ENCODE measurements around the gene RNASE8. TPM values are rescaled to one million over a fixed set of nuclear protein-coding genes. Genes with fewer than 3 reads are reported as not detected.

The RNASE8 gene
- total and polyA plus RNA-seq, 4 experiments from 2014 or later, result not detected

- Histone ChIP-seq H3K9me3 (ENCODE audit: control insufficient read depth in 1 of 2, low read length in 2 of 2) (no peaks in the 10 kb centered on the region), H3K27ac (ENCODE audit: low read depth, low read length) (no peak overlapping the region), H3K36me3 (ENCODE audit: insufficient read depth, low read length) (no peaks in the 10 kb centered on the region), H3K4me3 (ENCODE audit: low read length in 2 of 2) (no peak overlapping the region), H3K4me1 (ENCODE audit: insufficient read depth, low read length) (peaks cover 18% of the 10 kb centered on the region), H3K27me3 (ENCODE audit: insufficient read depth, low read length) (no peaks in the 10 kb centered on the region)
- H3K27me3 Mint-ChIP-seq, result no peaks in the 10 kb centered on the region
- H3K4me1 Mint-ChIP-seq, result peaks cover 11 to 43% (median 21%) of the 10 kb centered on the region in 4 donors
- DNase-seq, result no peak
- intact Hi-C loops (cut with micrococcal nuclease), result loop anchor here (2.0 kb wide), 1 partner anchor 69 kb away; the partner anchor contains the start of gene NDRG2
- no peak overlapping the region for H3K4me3 Mint-ChIP-seq
- POLR2A ChIA-PET (ENCODE audit: partially characterized antibody), result interaction anchor here (2.9 to 5.3 kb wide), 2 partner anchors 10 to 79 kb away, joined by 16 to 82 read pairs; no protein-coding TSS in a partner anchor
- CTCF ChIA-PET (ENCODE audit: partially characterized antibody), result interaction anchor here (0.8 to 7.3 kb wide), 12 partner anchors 10 to 78 kb away, joined by 3 to 296 read pairs (median 12); partner anchors contain the start of genes ARHGEF40 and TMEM253
- peak overlapping the region in 4 of 7 donors; percentile 53 to 87 (median 60) for H3K27ac Mint-ChIP-seq
- H3K36me3 Mint-ChIP-seq, result peaks cover 0 to 6% of the 10 kb centered on the region in 2 donors
- no peaks in the 10 kb centered on the region for H3K9me3 Mint-ChIP-seq
These were observed 36.4 kb downstream of the RNASE8 start for GRCh38 chr14:21093769-21094681.

- H3K4me3 ChIP-seq (ENCODE audit: low read length in 2 of 2), result no peak overlapping the region
- intact Hi-C loops (cut with micrococcal nuclease), result loop anchor here (5.0 kb wide), 1 partner anchor 413 kb away; the partner anchor contains the start of gene RNASE4
- no peak overlapping the region for H3K27ac ChIP-seq (ENCODE audit: low read depth, low read length)
- peaks cover 24% of the 10 kb centered on the region for H3K4me1 ChIP-seq (ENCODE audit: insufficient read depth, low read length)
- H3K4me1 Mint-ChIP-seq, result peaks cover 13 to 46% (median 25%) of the 10 kb centered on the region in 4 donors
- H3K4me3 Mint-ChIP-seq, result peak overlapping the region in 2 of 8 donors; percentile 6 to 67
- peak overlapping the region; percentile 51 to 95 (median 88) for H3K27ac Mint-ChIP-seq
- no peaks in the 10 kb centered on the region for H3K9me3 ChIP-seq (ENCODE audit: control insufficient read depth in 1 of 2, low read length in 2 of 2)
- DNase-seq, result no peak
- no peaks in the 10 kb centered on the region for H3K27me3 Mint-ChIP-seq
- CTCF ChIA-PET (ENCODE audit: partially characterized antibody), result interaction anchor here (1.1 to 7.3 kb wide), 6 partner anchors 10 to 125 kb away, joined by 3 to 296 read pairs (median 62); partner anchors contain the start of gene TMEM253
- H3K27me3 ChIP-seq (ENCODE audit: insufficient read depth, low read length), result no peaks in the 10 kb centered on the region
- POLR2A ChIA-PET (ENCODE audit: partially characterized antibody), result interaction anchor here (0.6 to 5.3 kb wide), 5 partner anchors 9 to 165 kb away, joined by 3 to 82 read pairs (median 3); no protein-coding TSS in a partner anchor
- H3K36me3 Mint-ChIP-seq, result peaks cover 0 to 6% of the 10 kb centered on the region in 2 donors
- no peaks in the 10 kb centered on the region for H3K36me3 ChIP-seq (ENCODE audit: insufficient read depth, low read length)
- no peaks in the 10 kb centered on the region for H3K9me3 Mint-ChIP-seq
These were observed 38.0 kb downstream of the RNASE8 start for GRCh38 chr14:21095430-21096205.

GRCh38 chr14:21096438-21096837 is 38.8 kb downstream of the RNASE8 start:
- peaks cover 24% of the 10 kb centered on the region for H3K4me1 ChIP-seq (ENCODE audit: insufficient read depth, low read length)
- ChIA-PET POLR2A (ENCODE audit: partially characterized antibody) (interaction anchor here (1.2 to 5.3 kb wide), 4 partner anchors 8 to 26 kb away, joined by 3 to 82 read pairs (median 9); no protein-coding TSS in a partner anchor), CTCF (ENCODE audit: partially characterized antibody) (interaction anchor here (1.1 to 7.3 kb wide), 7 partner anchors 9 to 126 kb away, joined by 3 to 296 read pairs (median 6); partner anchors contain the start of genes SLC39A2 and TMEM253)
- intact Hi-C loops (cut with micrococcal nuclease), result loop anchor here (5.0 kb wide), 1 partner anchor 414 kb away; the partner anchor contains the start of gene RNASE4
- Mint-ChIP-seq H3K9me3 (no peaks in the 10 kb centered on the region), H3K4me3 (peak overlapping the region in 7 of 8 donors; percentile 24 to 83 (median 80)), H3K4me1 (peaks cover 13 to 46% (median 23%) of the 10 kb centered on the region in 4 donors), H3K27me3 (no peaks in the 10 kb centered on the region), H3K27ac (peak overlapping the region; percentile 87 to 95 (median 89)), H3K36me3 (peaks cover 0 to 6% of the 10 kb centered on the region in 2 donors)
- no peak for DNase-seq
- H3K36me3 ChIP-seq (ENCODE audit: insufficient read depth, low read length), result no peaks in the 10 kb centered on the region
- H3K4me3 ChIP-seq (ENCODE audit: low read length in 2 of 2), result no peak overlapping the region
- H3K9me3 ChIP-seq (ENCODE audit: control insufficient read depth in 1 of 2, low read length in 2 of 2), result no peaks in the 10 kb centered on the region
- no peaks in the 10 kb centered on the region for H3K27me3 ChIP-seq (ENCODE audit: insufficient read depth, low read length)
- H3K27ac ChIP-seq (ENCODE audit: low read depth, low read length), result peak overlapping the region; percentile 51

GRCh38 chr14:21096978-21097635 is 39.5 kb downstream of the RNASE8 start:
- no peak for DNase-seq
- Histone ChIP-seq H3K27ac (ENCODE audit: low read depth, low read length) (peak overlapping the region; percentile 51), H3K4me3 (ENCODE audit: low read length in 2 of 2) (no peak overlapping the region), H3K27me3 (ENCODE audit: insufficient read depth, low read length) (no peaks in the 10 kb centered on the region), H3K4me1 (ENCODE audit: insufficient read depth, low read length) (peaks cover 24% of the 10 kb centered on the region), H3K36me3 (ENCODE audit: insufficient read depth, low read length) (no peaks in the 10 kb centered on the region), H3K9me3 (ENCODE audit: control insufficient read depth in 1 of 2, low read length in 2 of 2) (no peaks in the 10 kb centered on the region)
- CTCF ChIA-PET (ENCODE audit: partially characterized antibody), result interaction anchor here (0.6 to 7.3 kb wide), 8 partner anchors 8 to 126 kb away, joined by 4 to 296 read pairs (median 6); partner anchors contain the start of genes SLC39A2 and TMEM253
- Mint-ChIP-seq H3K36me3 (peaks cover 0 to 6% of the 10 kb centered on the region in 2 donors), H3K9me3 (no peaks in the 10 kb centered on the region), H3K4me3 (peak overlapping the region; percentile 64 to 83 (median 80)), H3K27me3 (no peaks in the 10 kb centered on the region), H3K27ac (peak overlapping the region; percentile 87 to 95 (median 89)), H3K4me1 (peaks cover 13 to 46% (median 22%) of the 10 kb centered on the region in 4 donors)
- intact Hi-C loops (cut with micrococcal nuclease), result loop anchor here (5.0 kb wide), 1 partner anchor 415 kb away; the partner anchor contains the start of gene RNASE4
- POLR2A ChIA-PET (ENCODE audit: partially characterized antibody), result interaction anchor here (0.6 to 2.4 kb wide), 4 partner anchors 9 to 139 kb away, joined by 3 to 15 read pairs (median 4); partner anchors contain the start of gene ARHGEF40

GRCh38 chr14:21097636-21098075 is 40.0 kb downstream of the RNASE8 start:
- peak in 1 of 5 donors; percentile 49 for DNase-seq

More at GRCh38 chr14:21097636-21098075, 40.0 kb downstream of the RNASE8 start:
- peaks cover 12 to 44% (median 19%) of the 10 kb centered on the region in 4 donors for H3K4me1 Mint-ChIP-seq
- H3K27ac ChIP-seq (ENCODE audit: low read depth, low read length), result peak overlapping the region; percentile 51
- peak overlapping the region; percentile 87 to 95 (median 89) for H3K27ac Mint-ChIP-seq
- H3K9me3 ChIP-seq (ENCODE audit: control insufficient read depth in 1 of 2, low read length in 2 of 2), result no peaks in the 10 kb centered on the region
- peaks cover 23% of the 10 kb centered on the region for H3K4me1 ChIP-seq (ENCODE audit: insufficient read depth, low read length)
- H3K4me3 ChIP-seq (ENCODE audit: low read length in 2 of 2), result no peak overlapping the region
- ChIA-PET POLR2A (ENCODE audit: partially characterized antibody) (interaction anchor here (0.6 to 2.4 kb wide), 4 partner anchors 10 to 138 kb away, joined by 3 to 15 read pairs (median 4); partner anchors contain the start of gene ARHGEF40), CTCF (ENCODE audit: partially characterized antibody) (interaction anchor here (0.6 to 7.3 kb wide), 7 partner anchors 8 to 99 kb away, joined by 4 to 296 read pairs (median 5); partner anchors contain the start of genes SLC39A2 and TMEM253)
- peaks cover 0 to 5% of the 10 kb centered on the region in 2 donors for H3K36me3 Mint-ChIP-seq
- no peaks in the 10 kb centered on the region for H3K27me3 ChIP-seq (ENCODE audit: insufficient read depth, low read length)
- intact Hi-C loops (cut with micrococcal nuclease), result loop anchor here (5.0 kb wide), 1 partner anchor 415 kb away; the partner anchor contains the start of gene RNASE4
- H3K4me3 Mint-ChIP-seq, result peak overlapping the region; percentile 64 to 83 (median 80)
- H3K27me3 Mint-ChIP-seq, result no peaks in the 10 kb centered on the region
- H3K36me3 ChIP-seq (ENCODE audit: insufficient read depth, low read length), result no peaks in the 10 kb centered on the region
- no peaks in the 10 kb centered on the region for H3K9me3 Mint-ChIP-seq

All from CD4-positive, alpha-beta memory T cell (primary cell).